GM23248 (cell line): ENCODE measurements around the gene ARMS2. TPM values are rescaled to one million over a fixed set of nuclear protein-coding genes. Genes with fewer than 3 reads are reported as not detected.

Experiments used
- DNase-seq: peaks from one replicate; pipeline ENCODE4 v3.0.0-alpha.2; 2015
- H2AFZ ChIP-seq: fragments of 200-600 bp; sonication (generic); 2 replicates; pipeline ENCODE4 v1.6.1; 2016; ENCODE audit warnings: antibody characterized with exemption
- H3F3A ChIP-seq: fragments of 200-600 bp; sonication (generic); 2 replicates; pipeline ENCODE4 v1.6.1; 2016; ENCODE audit warnings: mild to moderate bottlenecking, antibody characterized with exemption, mixed run types; ENCODE audit not compliant: insufficient read depth
- H3K27ac ChIP-seq: fragments of 200-600 bp; sonication (generic); 2 replicates; pipeline ENCODE4 v1.5.1; 2016; ENCODE audit warnings: mild to moderate bottlenecking
- H3K27me3 ChIP-seq: fragments of 200-600 bp; sonication (generic); replicated peaks from 2 replicates; pipeline ENCODE4 v1.6.1; 2016; ENCODE audit warnings: mild to moderate bottlenecking; ENCODE audit not compliant: insufficient read depth
- H3K36me3 ChIP-seq: fragments of 200-600 bp; sonication (generic); 2 replicates; pipeline ENCODE4 v1.6.1; 2016; ENCODE audit warnings: low read depth, mild to moderate bottlenecking
- H3K4me1 ChIP-seq: fragments of 200-600 bp; sonication (generic); 2 replicates; pipeline ENCODE4 v1.6.1; 2016; ENCODE audit warnings: mild to moderate bottlenecking; ENCODE audit not compliant: insufficient read depth
- H3K4me2 ChIP-seq: fragments of 200-600 bp; sonication (generic); one replicate; pipeline ENCODE4 v1.6.1; 2016; ENCODE audit warnings: mild to moderate bottlenecking; ENCODE audit not compliant: unreplicated experiment
- H3K4me3 ChIP-seq: fragments of 200-600 bp; sonication (generic); 2 replicates; pipeline ENCODE4 v1.5.1; 2016; ENCODE audit warnings: mild to moderate bottlenecking
- H3K79me2 ChIP-seq: fragments of 200-600 bp; sonication (generic); 2 replicates; pipeline ENCODE4 v1.6.1; 2016; ENCODE audit warnings: mild to moderate bottlenecking; ENCODE audit not compliant: insufficient read depth
- H3K9ac ChIP-seq: fragments of 200-600 bp; sonication (generic); 2 replicates; pipeline ENCODE4 v1.6.1; 2016; ENCODE audit warnings: mild to moderate bottlenecking
- H3K9me2 ChIP-seq: fragments of 200-600 bp; sonication (generic); 2 replicates; pipeline ENCODE4 v1.6.1; 2016; ENCODE audit warnings: mixed run types, mild to moderate bottlenecking, moderate library complexity; ENCODE audit not compliant: insufficient read depth
- H3K9me3 ChIP-seq: fragments of 200-600 bp; sonication (generic); one replicate; pipeline ENCODE4 v1.6.1; 2017; ENCODE audit warnings: low read depth
- H4K20me1 ChIP-seq: fragments of 200-600 bp; sonication (generic); 2 replicates; pipeline ENCODE4 v1.6.0; 2016; ENCODE audit not compliant: insufficient read depth
- EZH2 ChIP-seq: fragments of 200-600 bp; sonication (generic); IDR thresholded peaks from 2 replicates; pipeline ENCODE4 v1.6.1; 2018; ENCODE audit warnings: antibody characterized with exemption, mild to moderate bottlenecking; ENCODE audit not compliant: insufficient read depth, poor library complexity, severe bottlenecking
- EZH2phosphoT487 ChIP-seq: fragments of 200-600 bp; sonication (generic); IDR thresholded peaks from 2 replicates; pipeline ENCODE4 v1.6.1; 2018; ENCODE audit warnings: antibody characterized with exemption, moderate library complexity, mild to moderate bottlenecking, low read depth; ENCODE audit not compliant: insufficient read depth
- WGBS, 2 experiments: methylation state at CpG; one replicate each; pipeline ENCODE4 v1.1.6; 2015 to 2017; ENCODE audit warnings: low lambda C conversion rate in 2 of 2, low coverage in 1 of 2; ENCODE audit errors: missing lambda C conversion rate in 2 of 2; 5-methylcytosine and 5-hydroxymethylcytosine counted together
- in situ Hi-C: fragments of 300-500 bp; cut with MboI; formaldehyde crosslinking; loops from 2 replicates; pipeline ENCODE4 v1.15.0; 2020
- polyA plus RNA-seq: library from polyadenylated mRNA; unstranded; fragments of >200 nt; fragmentation: Nextera tagmentation; extraction: Ambion mirVana; gene quantifications from 2 replicates; pipeline ENCODE4 v1.2.1, GENCODE V29; 2016
- total RNA-seq: library from RNA; depleted of rRNA; stranded (reverse); fragments of >200 nt; shearing (Covaris generic); gene quantifications from 2 replicates; pipeline ENCODE4 v1.2.3, GENCODE V29; 2014

The ARMS2 gene
- total and polyA plus RNA-seq, 2 experiments from 2014 or later = not detected

DNA sequence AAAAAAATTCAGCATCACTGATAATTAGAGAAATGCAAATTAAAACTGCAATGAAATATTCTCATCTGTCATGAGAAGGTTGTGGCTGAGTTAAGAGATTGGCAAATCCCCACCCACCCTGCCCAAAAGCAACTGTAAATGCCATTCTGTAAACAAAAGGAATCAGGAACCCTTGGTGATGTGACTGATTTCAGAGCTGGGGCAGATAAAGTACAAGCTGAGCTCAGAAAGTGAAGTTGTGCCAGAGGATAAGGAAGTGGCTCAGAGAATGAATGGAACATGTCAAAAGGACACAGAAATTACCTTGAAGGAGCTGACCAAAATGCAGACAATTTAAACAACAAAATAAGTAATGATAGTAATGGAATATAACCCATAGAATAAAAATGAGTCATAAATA, 32.7 kb upstream of the ARMS2 start:
- TF ChIP-seq EZH2 = no peak
- no peak for TF ChIP-seq EZH2phosphoT487
- Histone ChIP-seq H3K36me3 (peaks cover 9% of the 10 kb centered on the region; the same call in 1 of the 2 replicates), H3F3A (peaks cover 40% of the 10 kb centered on the region), H4K20me1 (no peaks in the 10 kb centered on the region), H3K9me3 (no peaks in the 10 kb centered on the region), H3K9ac (no peak overlapping the region), H3K4me1 (peaks cover 52% of the 10 kb centered on the region), H3K27ac (peak overlapping the region; percentile 72), H3K4me2 (peak overlapping the region; percentile 64), H3K4me3 (no peak overlapping the region), H3K9me2 (no peaks in the 10 kb centered on the region), H3K79me2 (no peaks in the 10 kb centered on the region), H2AFZ (no peak overlapping the region), H3K27me3 (no peaks in the 10 kb centered on the region)
- in situ Hi-C loops = no loop called here
- DNase-seq = peak; percentile 14

DNA sequence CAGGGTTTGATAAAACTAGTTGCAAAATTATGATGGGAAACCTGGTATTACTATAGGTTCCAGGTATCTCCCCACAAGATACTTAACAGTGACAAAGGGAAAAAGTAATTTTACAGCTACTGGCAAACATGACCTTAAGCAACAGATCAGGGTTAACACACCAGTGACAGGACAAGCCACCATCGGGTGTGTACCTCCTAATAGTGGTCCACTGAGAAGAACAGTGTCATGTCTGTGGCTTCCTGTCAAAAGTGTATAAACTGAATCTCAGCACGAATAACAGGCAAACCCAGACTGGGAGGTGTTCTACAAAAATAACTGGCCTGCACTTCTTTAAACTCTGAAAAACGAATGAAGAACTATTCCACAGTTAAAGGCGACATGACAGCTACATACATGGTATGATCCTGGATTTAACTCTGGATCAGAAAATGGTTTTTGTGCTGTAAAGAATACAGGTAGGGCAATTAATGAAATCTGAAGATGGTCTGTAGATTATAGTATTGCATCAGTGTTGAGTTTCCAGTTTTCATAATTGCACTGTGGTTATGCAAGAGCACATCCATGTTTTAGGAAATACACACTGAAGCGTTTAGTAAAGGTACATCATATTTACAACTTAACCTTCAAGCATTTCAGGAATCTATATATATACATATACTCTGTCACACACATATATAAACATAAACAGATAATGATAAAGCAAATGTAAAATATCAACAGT, 32.0 kb upstream of the ARMS2 start:
- no peak for DNase-seq
- H3K4me1 ChIP-seq = peaks cover 45% of the 10 kb centered on the region
- no peak overlapping the region for H3K4me3 ChIP-seq
- no peaks in the 10 kb centered on the region for H3K79me2 ChIP-seq
- no peaks in the 10 kb centered on the region for H4K20me1 ChIP-seq
- no peaks in the 10 kb centered on the region for H3K9me2 ChIP-seq
- H2AFZ ChIP-seq = no peak overlapping the region
- 69 to 73% methylated on average over 5 of the region's 5 CpGs for WGBS, 2 experiments
- no peak overlapping the region for H3K27ac ChIP-seq
- H3K4me2 ChIP-seq = no peak overlapping the region
- H3K9ac ChIP-seq = no peak overlapping the region
- H3K36me3 ChIP-seq = peaks cover 9% of the 10 kb centered on the region; the same call in 1 of the 2 replicates
- H3F3A ChIP-seq = peaks cover 35% of the 10 kb centered on the region
- TF ChIP-seq EZH2phosphoT487 (no peak), EZH2 (no peak)
- in situ Hi-C loops = no loop called here
- H3K27me3 ChIP-seq = no peaks in the 10 kb centered on the region
- no peaks in the 10 kb centered on the region for H3K9me3 ChIP-seq

DNA sequence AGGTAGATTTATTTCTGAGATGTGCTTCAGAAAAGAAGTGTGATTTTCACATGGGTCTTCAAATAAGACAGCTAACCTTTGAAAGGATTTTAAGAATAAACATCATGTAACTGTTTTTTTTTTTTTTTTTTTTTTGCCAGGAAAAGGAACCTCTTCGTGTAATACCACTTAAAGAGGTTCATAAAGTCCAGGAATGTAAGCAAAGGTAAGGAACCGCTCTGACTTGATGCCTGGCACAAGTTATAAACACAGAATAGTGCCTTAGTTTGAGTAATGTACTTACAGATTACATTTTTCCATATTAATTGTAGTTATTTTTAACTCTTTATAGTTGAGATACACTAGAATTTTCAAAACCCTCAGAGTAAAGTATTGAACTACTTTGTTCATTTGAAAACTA, 30.4 kb upstream of the ARMS2 start:
- peaks cover 22% of the 10 kb centered on the region for H3F3A ChIP-seq
- H3K9me2 ChIP-seq = no peaks in the 10 kb centered on the region
- no peak for DNase-seq
- no peak overlapping the region for H3K27ac ChIP-seq
- H3K9me3 ChIP-seq = no peaks in the 10 kb centered on the region
- 81 to 89% methylated on average over 2 of the region's 2 CpGs for WGBS, 2 experiments
- no peaks in the 10 kb centered on the region for H4K20me1 ChIP-seq
- TF ChIP-seq EZH2 (no peak), EZH2phosphoT487 (no peak)
- in situ Hi-C loops = no loop called here
- no peak overlapping the region for H3K4me3 ChIP-seq
- no peaks in the 10 kb centered on the region for H3K27me3 ChIP-seq
- H3K4me2 ChIP-seq = no peak overlapping the region
- no peak overlapping the region for H2AFZ ChIP-seq
- no peaks in the 10 kb centered on the region for H3K79me2 ChIP-seq
- peaks cover 9% of the 10 kb centered on the region; the same call in 1 of the 2 replicates for H3K36me3 ChIP-seq
- peaks cover 29% of the 10 kb centered on the region for H3K4me1 ChIP-seq
- no peak overlapping the region for H3K9ac ChIP-seq

DNA sequence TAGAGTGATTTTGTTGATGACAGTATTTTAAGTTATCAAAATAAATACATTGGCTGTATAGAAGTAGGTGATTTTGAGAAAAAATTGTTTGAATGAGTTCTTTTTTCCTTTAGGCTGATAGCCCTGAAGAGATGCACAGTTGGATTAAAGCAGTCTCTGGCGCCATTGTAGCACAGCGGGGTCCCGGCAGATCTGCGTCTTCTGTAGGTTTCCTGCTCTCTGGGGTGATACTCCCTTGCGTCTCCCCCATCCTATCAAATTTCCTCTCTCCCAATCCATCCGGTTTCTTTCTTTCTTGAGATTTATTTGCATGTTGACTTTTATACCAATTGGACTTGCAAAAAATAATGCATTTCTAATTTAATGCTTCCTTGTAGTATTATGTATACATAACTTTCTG, 27.6 kb upstream of the ARMS2 start:
- H3K9me3 ChIP-seq = no peaks in the 10 kb centered on the region
- H3K9ac ChIP-seq = no peak overlapping the region

More for the DNA sequence above, 27.6 kb upstream of the ARMS2 start:
- Histone ChIP-seq H4K20me1 (no peaks in the 10 kb centered on the region), H3K36me3 (peaks cover 19% of the 10 kb centered on the region), H2AFZ (no peak overlapping the region), H3K4me1 (peaks cover 4% of the 10 kb centered on the region), H3K9me2 (no peaks in the 10 kb centered on the region), H3K27me3 (no peaks in the 10 kb centered on the region), H3K4me2 (no peak overlapping the region), H3K4me3 (no peak overlapping the region), H3K27ac (no peak overlapping the region), H3K79me2 (no peaks in the 10 kb centered on the region), H3F3A (no peaks in the 10 kb centered on the region; the same call in 1 of the 2 replicates)
- in situ Hi-C loops = no loop called here
- no peak for DNase-seq
- WGBS, 2 experiments = 93 to 99% methylated on average over 6 of the region's 6 CpGs
- TF ChIP-seq EZH2 (no peak), EZH2phosphoT487 (no peak)
